Activated naive CD4-positive, alpha-beta T cell treated with anti-CD3 and anti-CD28 coated beads, Interleukin-2, amount 50 U/mL, for 24 hours (primary cell): Measurements from ENCODE around the gene GRIN2A.

Experiments used
- H3K27ac Mint-ChIP-seq: one replicate; pipeline ENCODE4 v1.8.0; 2021; ENCODE audit warnings: mild to moderate bottlenecking, mixed read lengths
- H3K27me3 Mint-ChIP-seq: one replicate; pipeline ENCODE4 v1.8.0; 2021; ENCODE audit warnings: mixed read lengths
- H3K36me3 Mint-ChIP-seq: one replicate; pipeline ENCODE4 v1.8.0; 2021; ENCODE audit warnings: mixed read lengths
- H3K4me1 Mint-ChIP-seq: one replicate; pipeline ENCODE4 v1.8.0; 2021; ENCODE audit warnings: mixed read lengths
- H3K4me3 Mint-ChIP-seq: one replicate; pipeline ENCODE4 v1.8.0; 2021; ENCODE audit warnings: mild to moderate bottlenecking, mixed read lengths
- H3K9me3 Mint-ChIP-seq: one replicate; pipeline ENCODE4 v1.8.0; 2021; ENCODE audit warnings: mixed read lengths

Gene GRIN2A

DNA sequence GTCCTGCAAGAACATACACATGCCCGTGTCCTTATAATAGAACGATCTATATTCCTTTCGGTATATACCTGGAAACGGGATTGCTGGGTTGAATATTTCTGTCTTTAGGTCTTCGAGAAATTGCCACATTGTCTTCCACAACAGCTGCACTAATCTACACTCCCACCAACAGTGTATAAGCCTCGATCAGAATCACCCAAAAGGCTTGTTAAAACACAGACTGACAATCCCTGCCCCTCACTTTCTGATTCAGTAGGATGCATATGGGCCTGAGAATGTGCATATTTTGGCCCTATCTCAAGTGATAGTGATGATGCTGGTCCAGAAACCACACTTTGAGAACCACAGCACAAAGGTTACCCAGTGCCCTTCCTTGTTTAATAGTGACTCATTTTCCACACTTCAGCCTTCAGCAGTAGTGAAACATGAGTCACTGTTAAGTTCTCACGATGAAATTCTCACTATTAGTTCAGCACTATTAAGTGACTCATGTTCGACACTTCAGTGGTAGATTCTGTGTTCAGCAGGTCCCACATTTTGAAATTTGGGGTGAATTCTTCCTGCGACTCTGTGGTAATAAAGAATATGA is 215.6 kb downstream of the GRIN2A start:
- no peaks in the 10 kb centered on the region for H3K36me3 Mint-ChIP-seq
- no peaks in the 10 kb centered on the region for H3K4me1 Mint-ChIP-seq
- H3K27ac Mint-ChIP-seq = no peak overlapping the region
- no peak overlapping the region for H3K4me3 Mint-ChIP-seq
- peaks cover 4% of the 10 kb centered on the region for H3K9me3 Mint-ChIP-seq
- H3K27me3 Mint-ChIP-seq = peaks cover 2% of the 10 kb centered on the region

GRCh38 chr16:9965079-9965478 is 217.1 kb downstream of the GRIN2A start:
- Mint-ChIP-seq H3K9me3 (peaks cover 4% of the 10 kb centered on the region), H3K27me3 (no peaks in the 10 kb centered on the region), H3K4me1 (no peaks in the 10 kb centered on the region), H3K36me3 (no peaks in the 10 kb centered on the region), H3K27ac (no peak overlapping the region), H3K4me3 (no peak overlapping the region)

GRCh38 chr16:9964426-9964825 is 217.8 kb downstream of the GRIN2A start:
- Mint-ChIP-seq H3K36me3 (no peaks in the 10 kb centered on the region), H3K4me3 (no peak overlapping the region), H3K27me3 (no peaks in the 10 kb centered on the region), H3K9me3 (peaks cover 4% of the 10 kb centered on the region), H3K27ac (no peak overlapping the region), H3K4me1 (no peaks in the 10 kb centered on the region)

DNA sequence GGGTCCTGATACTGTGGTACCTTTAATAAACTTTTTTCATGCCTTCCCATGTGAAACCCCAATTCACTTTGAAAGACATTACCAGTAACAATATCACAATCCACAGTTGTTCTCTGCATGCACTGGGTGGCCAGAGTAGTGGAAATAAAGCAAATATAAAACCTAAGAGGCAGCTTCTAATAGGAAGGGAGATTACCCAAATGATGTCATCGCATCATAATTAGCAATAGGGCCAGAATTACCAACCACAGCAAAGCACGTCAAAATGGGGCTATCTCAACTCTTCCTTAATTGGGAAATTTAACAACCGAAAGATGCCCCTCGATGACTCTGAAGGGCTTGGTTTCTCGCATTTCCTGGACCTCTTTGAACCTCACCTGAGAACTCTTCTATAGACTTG is 224.8 kb downstream of the GRIN2A start:
- H3K4me1 Mint-ChIP-seq = no peaks in the 10 kb centered on the region
- no peak overlapping the region for H3K4me3 Mint-ChIP-seq
- H3K27ac Mint-ChIP-seq = no peak overlapping the region
- no peaks in the 10 kb centered on the region for H3K9me3 Mint-ChIP-seq
- H3K27me3 Mint-ChIP-seq = peaks cover 4% of the 10 kb centered on the region
- no peaks in the 10 kb centered on the region for H3K36me3 Mint-ChIP-seq

DNA sequence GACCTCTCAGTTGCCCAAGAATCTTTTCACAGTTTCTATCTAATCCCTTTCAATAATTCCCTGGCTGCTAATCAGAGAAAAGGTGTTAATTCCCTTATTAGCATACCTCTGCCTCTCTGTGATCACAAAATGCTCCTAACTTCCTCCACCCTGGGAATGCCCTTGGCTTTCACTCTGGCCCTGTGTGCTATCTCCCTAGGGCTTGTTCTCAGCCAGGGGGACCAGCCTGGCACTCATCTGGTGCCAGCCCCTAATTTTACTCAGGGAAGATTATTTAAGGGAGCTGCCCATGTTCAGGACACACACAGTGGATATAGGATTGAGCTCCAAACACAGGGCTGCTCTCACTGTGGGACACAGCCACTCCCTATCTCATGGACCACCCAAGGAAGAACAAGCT is 225.2 kb downstream of the GRIN2A start:
- no peaks in the 10 kb centered on the region for H3K36me3 Mint-ChIP-seq
- no peaks in the 10 kb centered on the region for H3K4me1 Mint-ChIP-seq
- H3K27me3 Mint-ChIP-seq = peaks cover 4% of the 10 kb centered on the region
- no peak overlapping the region for H3K4me3 Mint-ChIP-seq
- H3K9me3 Mint-ChIP-seq = no peaks in the 10 kb centered on the region
- H3K27ac Mint-ChIP-seq = no peak overlapping the region

GRCh38 chr16:9955677-9956076 is 226.6 kb downstream of the GRIN2A start:
- Mint-ChIP-seq H3K4me1 (no peaks in the 10 kb centered on the region), H3K36me3 (no peaks in the 10 kb centered on the region), H3K4me3 (no peak overlapping the region), H3K27me3 (peaks cover 4% of the 10 kb centered on the region), H3K27ac (no peak overlapping the region), H3K9me3 (no peaks in the 10 kb centered on the region)

DNA sequence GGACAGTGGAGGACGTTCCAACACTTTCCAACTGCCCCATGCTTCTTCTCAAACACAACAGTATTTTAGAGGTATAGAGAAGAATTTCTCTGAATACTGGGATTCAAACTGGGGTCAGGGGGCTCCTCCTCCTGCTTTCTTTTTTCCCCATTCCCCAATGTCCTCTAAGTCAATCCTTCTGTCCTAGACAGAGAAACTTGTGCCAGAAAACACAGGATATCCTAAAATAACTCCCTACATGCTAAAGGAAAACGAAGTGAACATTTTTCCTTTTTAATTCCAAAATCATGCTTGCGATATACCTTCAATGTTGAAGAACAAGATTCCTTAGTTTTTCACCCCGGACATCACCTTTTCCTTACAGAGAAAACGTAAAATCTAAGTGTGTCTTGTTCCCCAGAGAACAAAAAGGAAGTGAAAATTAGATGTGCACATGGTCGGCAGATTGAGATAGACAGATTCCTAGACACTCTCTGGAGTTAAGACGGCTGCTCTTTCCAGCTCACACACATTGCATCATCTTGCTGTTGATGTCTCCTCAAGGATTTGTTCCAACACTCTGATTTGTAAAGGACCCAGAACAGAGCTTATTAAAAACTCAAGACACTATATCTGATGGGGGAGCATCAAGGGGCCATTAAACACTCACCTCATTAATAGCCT is 228.2 kb downstream of the GRIN2A start:
- H3K4me3 Mint-ChIP-seq = no peak overlapping the region
- H3K27me3 Mint-ChIP-seq = peaks cover 2% of the 10 kb centered on the region
- H3K4me1 Mint-ChIP-seq = no peaks in the 10 kb centered on the region
- H3K36me3 Mint-ChIP-seq = no peaks in the 10 kb centered on the region
- no peaks in the 10 kb centered on the region for H3K9me3 Mint-ChIP-seq
- H3K27ac Mint-ChIP-seq = no peak overlapping the region

- Mint-ChIP-seq H3K4me3 (no peak overlapping the region), H3K9me3 (no peaks in the 10 kb centered on the region), H3K27ac (no peak overlapping the region), H3K4me1 (no peaks in the 10 kb centered on the region), H3K27me3 (no peaks in the 10 kb centered on the region), H3K36me3 (no peaks in the 10 kb centered on the region)
Observed at GRCh38 chr16:9950658-9951057, 231.6 kb downstream of the GRIN2A start.

DNA sequence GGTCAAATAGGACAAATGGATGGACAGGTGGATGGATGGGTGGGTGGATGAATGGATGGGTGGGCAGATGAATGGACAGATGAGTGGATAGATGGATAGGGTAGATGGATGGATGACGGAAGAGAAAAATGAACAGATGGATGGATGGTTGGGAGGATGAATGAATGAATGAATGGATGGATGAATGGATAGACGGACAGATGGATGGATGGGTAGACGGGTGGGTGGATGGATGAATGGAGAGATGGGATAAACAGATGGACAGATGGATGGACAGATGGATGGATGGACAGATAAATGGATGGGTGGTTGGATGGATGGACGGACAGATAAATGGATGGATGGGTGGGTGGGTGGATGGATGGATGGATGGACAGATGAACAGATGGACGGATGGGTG is 232.8 kb downstream of the GRIN2A start:
- no peaks in the 10 kb centered on the region for H3K36me3 Mint-ChIP-seq
- no peak overlapping the region for H3K27ac Mint-ChIP-seq
- H3K4me3 Mint-ChIP-seq = no peak overlapping the region
- no peaks in the 10 kb centered on the region for H3K27me3 Mint-ChIP-seq
- no peaks in the 10 kb centered on the region for H3K4me1 Mint-ChIP-seq
- no peaks in the 10 kb centered on the region for H3K9me3 Mint-ChIP-seq

- no peaks in the 10 kb centered on the region for H3K4me1 Mint-ChIP-seq
- H3K36me3 Mint-ChIP-seq = no peaks in the 10 kb centered on the region
- no peak overlapping the region for H3K27ac Mint-ChIP-seq
- H3K27me3 Mint-ChIP-seq = no peaks in the 10 kb centered on the region
- H3K4me3 Mint-ChIP-seq = no peak overlapping the region
- no peaks in the 10 kb centered on the region for H3K9me3 Mint-ChIP-seq
Observed at GRCh38 chr16:9948933-9949332, 233.3 kb downstream of the GRIN2A start.

DNA sequence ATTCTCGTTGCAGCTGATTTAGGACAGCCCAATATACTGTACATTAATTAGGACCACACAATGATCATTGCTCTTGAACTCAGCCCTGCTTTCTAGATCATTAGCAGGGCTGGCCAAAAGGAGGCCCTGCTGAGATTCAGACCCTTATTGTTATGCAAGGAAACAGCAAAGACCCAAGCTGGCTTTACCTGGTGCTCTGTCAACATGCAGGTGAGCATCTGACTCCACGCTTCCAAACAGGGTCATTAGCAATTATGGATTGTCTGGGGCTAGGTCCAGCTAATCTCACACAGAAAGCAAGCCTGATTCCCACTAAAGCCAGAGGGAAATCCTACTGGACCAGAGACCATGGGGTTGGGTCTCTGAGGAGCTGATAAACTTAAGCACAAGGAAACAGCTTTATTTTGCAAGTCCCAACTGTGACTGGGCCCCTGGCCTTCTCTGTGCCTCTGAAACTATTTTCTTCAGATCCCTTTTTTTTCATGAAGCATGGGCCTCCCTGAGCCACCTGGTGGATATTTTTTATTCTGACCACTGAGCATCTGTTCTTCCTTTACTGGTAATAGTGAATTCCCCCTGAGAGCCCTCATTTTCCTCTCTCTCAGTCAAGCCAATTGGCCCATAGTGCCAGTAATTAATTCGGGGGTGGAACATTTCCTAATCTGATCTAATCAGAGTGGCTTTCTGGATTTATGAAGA is 236.1 kb downstream of the GRIN2A start:
- Mint-ChIP-seq H3K27ac (no peak overlapping the region), H3K4me1 (no peaks in the 10 kb centered on the region), H3K36me3 (no peaks in the 10 kb centered on the region), H3K9me3 (no peaks in the 10 kb centered on the region), H3K4me3 (no peak overlapping the region), H3K27me3 (no peaks in the 10 kb centered on the region)

DNA sequence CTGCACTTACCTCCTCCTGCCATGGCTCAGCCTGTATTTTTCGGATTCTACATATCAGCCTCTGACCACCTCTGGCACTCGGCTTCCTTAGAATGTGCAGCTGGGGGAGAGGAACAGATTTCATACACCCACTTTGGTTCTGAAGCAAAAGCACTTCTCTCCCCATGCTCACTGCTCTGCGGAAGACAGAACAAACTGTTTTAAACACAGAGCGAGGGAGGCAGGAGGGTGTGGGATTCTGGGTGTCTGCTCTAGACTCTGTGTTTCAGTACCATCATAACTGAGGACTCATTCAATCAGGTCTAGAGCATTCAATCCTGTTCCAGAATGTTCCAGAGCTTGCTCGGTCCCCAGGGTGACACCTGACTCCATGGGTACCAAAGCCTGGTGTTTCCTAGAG is 239.1 kb downstream of the GRIN2A start:
- Mint-ChIP-seq H3K4me1 (no peaks in the 10 kb centered on the region), H3K9me3 (no peaks in the 10 kb centered on the region), H3K27me3 (no peaks in the 10 kb centered on the region), H3K27ac (no peak overlapping the region), H3K4me3 (no peak overlapping the region), H3K36me3 (no peaks in the 10 kb centered on the region)

DNA sequence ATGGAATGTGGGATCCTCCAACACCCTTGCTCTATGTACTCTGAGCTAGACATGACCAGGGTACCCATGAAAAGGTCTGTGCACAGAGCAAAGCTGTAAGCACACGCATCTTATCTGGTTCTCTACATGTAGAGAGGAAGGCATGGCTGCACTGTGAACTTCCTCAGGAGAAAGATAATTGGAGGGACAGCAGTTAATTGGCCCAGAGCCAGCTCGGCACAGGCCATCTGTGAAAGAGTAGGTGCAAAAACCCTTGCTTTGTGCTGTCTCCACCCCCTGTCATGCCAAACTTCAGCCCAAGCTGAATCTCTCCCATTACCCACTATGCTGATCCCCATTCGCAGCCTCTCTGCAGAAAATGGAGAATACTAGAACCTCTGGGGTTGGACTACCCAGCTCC is 241.0 kb downstream of the GRIN2A start:
- Mint-ChIP-seq H3K4me3 (no peak overlapping the region), H3K36me3 (no peaks in the 10 kb centered on the region), H3K9me3 (no peaks in the 10 kb centered on the region), H3K27me3 (no peaks in the 10 kb centered on the region), H3K4me1 (no peaks in the 10 kb centered on the region), H3K27ac (no peak overlapping the region)

GRCh38 chr16:9934723-9935508 is 247.3 kb downstream of the GRIN2A start:
- no peak overlapping the region for H3K27ac Mint-ChIP-seq
- H3K27me3 Mint-ChIP-seq = peaks cover 1% of the 10 kb centered on the region
- no peaks in the 10 kb centered on the region for H3K36me3 Mint-ChIP-seq
- no peak overlapping the region for H3K4me3 Mint-ChIP-seq
- H3K9me3 Mint-ChIP-seq = no peaks in the 10 kb centered on the region
- no peaks in the 10 kb centered on the region for H3K4me1 Mint-ChIP-seq

- Mint-ChIP-seq H3K36me3 (no peaks in the 10 kb centered on the region), H3K4me1 (no peaks in the 10 kb centered on the region), H3K27ac (no peak overlapping the region), H3K9me3 (no peaks in the 10 kb centered on the region), H3K27me3 (peaks cover 1% of the 10 kb centered on the region), H3K4me3 (no peak overlapping the region)
Observed at GRCh38 chr16:9932919-9933653, 249.1 kb downstream of the GRIN2A start.
